Measurements from ENCODE around the gene RNASE8.

DNA sequence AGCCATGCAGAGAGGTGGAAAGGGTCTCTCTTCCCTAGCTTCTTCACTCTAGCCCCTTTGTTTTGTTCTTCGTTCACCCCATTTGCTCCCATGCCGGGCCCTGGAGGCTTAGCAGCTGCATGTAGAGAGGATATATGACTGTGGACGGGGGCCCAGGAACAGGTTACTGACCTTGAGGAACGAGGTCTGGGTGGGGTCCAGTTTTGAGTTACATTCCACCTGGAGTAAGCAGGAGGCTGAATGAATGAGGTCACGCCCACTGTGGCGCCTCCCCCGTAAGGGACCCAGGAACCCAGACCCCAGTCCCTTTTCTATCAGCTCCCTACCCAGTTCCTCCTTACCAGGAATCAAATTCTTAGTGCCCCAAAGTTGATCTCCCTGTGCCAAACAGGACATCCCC is 39.3 kb upstream of the RNASE8 start:
- TF ChIP-seq POLR2AphosphoS5 (IDR thresholded peaks at IDR 0.05; ENCODE audit: low read depth, low read length) (no peak), TCF7L2 (IDR thresholded peaks at IDR 0.05; ENCODE audit: low read depth, low read length) (no peak)
- TF ChIP-seq, protein P1, sequence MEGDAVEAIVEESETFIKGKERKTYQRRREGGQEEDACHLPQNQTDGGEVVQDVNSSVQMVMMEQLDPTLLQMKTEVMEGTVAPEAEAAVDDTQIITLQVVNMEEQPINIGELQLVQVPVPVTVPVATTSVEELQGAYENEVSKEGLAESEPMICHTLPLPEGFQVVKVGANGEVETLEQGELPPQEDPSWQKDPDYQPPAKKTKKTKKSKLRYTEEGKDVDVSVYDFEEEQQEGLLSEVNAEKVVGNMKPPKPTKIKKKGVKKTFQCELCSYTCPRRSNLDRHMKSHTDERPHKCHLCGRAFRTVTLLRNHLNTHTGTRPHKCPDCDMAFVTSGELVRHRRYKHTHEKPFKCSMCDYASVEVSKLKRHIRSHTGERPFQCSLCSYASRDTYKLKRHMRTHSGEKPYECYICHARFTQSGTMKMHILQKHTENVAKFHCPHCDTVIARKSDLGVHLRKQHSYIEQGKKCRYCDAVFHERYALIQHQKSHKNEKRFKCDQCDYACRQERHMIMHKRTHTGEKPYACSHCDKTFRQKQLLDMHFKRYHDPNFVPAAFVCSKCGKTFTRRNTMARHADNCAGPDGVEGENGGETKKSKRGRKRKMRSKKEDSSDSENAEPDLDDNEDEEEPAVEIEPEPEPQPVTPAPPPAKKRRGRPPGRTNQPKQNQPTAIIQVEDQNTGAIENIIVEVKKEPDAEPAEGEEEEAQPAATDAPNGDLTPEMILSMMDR (IDR thresholded peaks at IDR 0.05), result no peak
- TF ChIP-seq, protein P2, sequence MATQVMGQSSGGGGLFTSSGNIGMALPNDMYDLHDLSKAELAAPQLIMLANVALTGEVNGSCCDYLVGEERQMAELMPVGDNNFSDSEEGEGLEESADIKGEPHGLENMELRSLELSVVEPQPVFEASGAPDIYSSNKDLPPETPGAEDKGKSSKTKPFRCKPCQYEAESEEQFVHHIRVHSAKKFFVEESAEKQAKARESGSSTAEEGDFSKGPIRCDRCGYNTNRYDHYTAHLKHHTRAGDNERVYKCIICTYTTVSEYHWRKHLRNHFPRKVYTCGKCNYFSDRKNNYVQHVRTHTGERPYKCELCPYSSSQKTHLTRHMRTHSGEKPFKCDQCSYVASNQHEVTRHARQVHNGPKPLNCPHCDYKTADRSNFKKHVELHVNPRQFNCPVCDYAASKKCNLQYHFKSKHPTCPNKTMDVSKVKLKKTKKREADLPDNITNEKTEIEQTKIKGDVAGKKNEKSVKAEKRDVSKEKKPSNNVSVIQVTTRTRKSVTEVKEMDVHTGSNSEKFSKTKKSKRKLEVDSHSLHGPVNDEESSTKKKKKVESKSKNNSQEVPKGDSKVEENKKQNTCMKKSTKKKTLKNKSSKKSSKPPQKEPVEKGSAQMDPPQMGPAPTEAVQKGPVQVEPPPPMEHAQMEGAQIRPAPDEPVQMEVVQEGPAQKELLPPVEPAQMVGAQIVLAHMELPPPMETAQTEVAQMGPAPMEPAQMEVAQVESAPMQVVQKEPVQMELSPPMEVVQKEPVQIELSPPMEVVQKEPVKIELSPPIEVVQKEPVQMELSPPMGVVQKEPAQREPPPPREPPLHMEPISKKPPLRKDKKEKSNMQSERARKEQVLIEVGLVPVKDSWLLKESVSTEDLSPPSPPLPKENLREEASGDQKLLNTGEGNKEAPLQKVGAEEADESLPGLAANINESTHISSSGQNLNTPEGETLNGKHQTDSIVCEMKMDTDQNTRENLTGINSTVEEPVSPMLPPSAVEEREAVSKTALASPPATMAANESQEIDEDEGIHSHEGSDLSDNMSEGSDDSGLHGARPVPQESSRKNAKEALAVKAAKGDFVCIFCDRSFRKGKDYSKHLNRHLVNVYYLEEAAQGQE (IDR thresholded peaks at IDR 0.05; ENCODE audit: insufficient read depth in 1 of 2, low read depth in 2 of 2, low read length in 1 of 2), result no peak

Data from Panc1 (cell line).